Measurements from ENCODE around the gene PRKN.

PRKN gene

DNA sequence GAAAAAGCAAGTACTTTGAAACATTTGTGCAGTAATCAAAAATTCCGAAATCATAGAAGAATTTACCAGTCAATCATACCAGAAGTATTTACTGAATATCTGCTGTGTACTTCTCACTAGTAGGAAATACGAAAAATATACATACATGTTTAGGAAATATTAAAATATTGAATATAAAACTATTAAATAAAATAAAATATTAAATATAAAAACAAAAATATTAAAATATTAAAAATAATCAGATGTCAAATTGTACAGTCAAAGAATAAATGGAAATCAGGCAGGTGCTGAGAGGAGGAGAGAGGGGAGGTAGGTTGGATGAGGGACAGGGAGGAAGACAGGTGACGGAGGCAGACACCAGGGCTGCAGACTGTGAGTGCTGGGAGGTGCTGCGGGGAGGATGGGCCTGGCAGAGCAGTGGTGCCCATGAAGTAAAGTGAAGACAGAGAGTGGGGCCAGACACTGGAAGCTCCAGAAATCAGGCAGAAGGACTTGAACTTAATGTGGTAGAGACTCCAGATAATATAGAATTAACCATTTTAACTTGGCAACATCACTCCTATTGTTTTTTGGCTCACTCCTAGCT, 55.9 kb downstream of the PRKN start:
- DNase-seq, result no peak

DNA sequence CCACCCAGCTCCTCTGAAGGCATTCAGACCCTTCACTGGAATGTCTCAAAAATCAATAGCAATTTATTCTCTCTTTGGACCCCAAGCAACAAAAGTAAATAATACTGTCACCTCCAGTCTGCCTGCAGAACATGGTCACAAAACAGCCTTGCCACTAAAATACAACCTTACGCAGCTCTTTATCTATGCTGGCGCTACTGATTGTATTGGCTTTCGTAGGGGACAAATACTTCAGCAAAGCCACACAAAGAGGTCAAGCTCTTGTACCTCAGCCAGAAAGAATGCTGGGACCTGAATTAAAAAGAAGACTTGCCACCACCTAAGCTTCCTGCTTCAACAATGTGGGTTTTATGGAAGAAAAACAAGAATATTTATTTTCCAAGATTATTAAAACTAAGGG, 57.2 kb downstream of the PRKN start:
- DNase-seq, result no peak

DNA sequence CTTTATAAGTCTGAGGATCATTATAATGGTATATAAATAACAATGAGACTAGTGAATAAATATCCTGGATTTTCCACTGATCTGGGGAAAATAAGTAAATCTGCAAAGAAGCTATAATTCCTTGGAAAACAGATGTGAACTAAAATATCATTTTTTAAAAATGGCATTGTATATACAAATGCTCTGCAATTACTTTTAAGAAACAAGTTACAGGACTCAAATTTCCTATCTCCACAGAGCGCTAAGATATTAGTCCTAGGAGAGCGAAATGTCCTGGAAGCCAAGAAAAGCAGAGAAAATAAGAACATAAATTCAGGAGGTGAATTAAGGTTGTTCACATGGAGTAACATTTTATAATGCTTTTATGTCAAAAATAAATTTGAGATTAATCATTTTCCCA, 61.3 kb downstream of the PRKN start:
- DNase-seq, result no peak

DNA sequence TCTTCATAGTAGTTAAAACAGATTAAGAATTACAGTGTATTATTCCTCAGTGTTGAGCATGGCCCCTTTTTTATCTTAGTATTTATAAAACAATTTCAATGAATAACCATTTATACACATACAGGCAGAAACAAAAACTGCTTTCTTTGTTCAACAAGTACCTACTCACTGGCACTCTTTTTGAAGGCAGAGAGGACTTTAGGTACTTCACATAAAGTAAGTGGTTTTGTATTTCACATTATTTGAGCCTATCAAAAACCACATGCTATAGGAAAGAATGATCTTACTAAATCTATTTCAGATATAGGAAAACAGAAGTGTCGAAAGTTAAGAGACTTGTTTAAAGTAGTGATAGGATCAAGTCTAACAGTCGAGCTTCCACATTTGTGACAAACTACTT, 73.8 kb downstream of the PRKN start:
- DNase-seq, result no peak

DNA sequence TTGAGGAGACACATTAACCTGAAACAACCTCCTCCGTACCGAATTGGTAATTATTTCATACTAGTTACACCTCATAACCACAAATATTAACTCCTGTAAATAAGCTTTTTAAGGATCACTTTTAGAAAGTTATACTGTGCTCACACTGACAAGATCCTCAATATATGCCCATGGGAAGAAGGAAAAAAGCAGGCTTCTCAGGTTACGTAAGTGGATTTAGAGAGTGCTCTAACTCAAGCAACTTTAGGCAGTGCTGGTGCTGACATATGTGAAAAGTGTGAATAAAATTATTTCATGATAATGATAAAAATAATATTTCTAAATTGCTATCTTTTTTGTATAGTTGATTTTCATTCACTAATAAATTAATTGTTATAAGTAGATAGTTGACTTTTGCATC, 76.1 kb downstream of the PRKN start:
- no peak for DNase-seq

DNA sequence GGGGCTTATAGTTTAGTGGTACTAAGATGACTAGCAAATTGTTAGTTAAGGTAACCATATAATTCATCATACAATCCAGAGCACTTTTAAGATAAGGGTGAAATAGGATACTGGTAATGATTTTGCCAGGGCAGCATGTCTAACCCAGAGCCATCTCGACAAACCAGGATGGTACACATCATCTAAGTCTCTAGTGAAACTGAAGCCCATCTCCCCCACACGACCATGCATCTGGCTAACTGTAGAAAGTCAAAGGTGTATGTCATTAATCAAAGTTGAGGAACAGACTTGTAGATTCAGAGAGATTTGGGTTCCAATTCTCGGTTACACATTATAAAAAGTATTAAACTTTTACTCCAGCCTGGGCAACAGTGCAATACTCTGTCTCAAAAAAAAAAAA, 78.3 kb downstream of the PRKN start:
- DNase-seq, result no peak

DNA sequence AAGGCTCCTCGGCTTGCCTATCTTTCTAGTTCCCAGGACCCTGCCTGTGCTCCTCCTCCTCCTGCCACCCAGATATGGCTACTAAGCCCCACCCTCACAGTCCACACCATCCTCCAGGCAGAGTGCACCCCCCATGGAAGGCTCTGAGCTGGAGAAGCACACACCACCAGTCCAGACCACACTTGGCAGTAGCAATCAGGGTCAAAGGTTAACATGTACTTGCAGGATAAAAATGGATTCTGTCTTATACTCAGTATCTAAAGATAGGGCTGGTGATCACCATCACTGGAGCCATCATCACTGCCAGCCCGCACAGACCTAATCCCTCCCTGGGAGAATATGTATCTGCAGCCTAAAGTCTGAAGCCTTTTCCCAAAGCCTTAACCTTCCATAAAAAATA, 83.4 kb downstream of the PRKN start:
- DNase-seq, result no peak

DNA sequence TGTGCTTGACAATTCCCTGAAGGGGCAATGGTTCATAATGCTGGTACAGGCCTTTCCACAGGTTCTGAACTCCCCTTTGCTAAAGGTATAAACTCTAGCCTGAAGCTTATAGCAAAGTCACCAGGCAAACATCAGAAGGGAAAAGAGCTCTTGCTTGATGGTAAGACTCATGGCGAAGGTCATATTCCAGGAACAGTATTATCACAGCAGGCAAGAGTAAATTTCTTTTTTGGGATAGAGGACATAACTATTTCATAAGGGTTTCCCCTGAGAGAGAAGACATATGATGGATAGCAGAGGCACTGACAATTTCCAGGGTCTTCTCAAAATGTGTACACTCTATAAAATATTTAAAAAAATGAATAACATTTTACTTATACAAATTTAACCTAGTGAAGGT, 86.8 kb downstream of the PRKN start:
- DNase-seq, result no peak

DNA sequence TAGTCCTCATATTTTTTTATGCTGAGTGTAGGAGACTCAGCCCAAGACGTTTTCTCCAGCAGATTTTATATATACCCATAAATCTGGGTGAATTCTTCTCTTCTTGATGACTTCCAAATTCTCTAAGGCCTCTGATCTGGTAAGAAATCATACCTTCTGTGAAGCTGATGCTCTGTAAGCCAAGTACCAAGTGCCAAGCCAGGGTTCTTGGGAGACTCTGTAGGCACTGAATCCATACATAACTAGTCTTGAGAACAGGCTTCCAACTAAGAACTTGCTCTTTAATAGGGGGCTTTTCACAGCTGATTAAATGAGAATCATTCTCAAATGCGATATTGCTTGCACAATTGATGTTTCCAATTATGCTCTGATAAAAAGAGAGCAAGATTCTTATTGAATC, 87.6 kb downstream of the PRKN start:
- no peak for DNase-seq

DNA sequence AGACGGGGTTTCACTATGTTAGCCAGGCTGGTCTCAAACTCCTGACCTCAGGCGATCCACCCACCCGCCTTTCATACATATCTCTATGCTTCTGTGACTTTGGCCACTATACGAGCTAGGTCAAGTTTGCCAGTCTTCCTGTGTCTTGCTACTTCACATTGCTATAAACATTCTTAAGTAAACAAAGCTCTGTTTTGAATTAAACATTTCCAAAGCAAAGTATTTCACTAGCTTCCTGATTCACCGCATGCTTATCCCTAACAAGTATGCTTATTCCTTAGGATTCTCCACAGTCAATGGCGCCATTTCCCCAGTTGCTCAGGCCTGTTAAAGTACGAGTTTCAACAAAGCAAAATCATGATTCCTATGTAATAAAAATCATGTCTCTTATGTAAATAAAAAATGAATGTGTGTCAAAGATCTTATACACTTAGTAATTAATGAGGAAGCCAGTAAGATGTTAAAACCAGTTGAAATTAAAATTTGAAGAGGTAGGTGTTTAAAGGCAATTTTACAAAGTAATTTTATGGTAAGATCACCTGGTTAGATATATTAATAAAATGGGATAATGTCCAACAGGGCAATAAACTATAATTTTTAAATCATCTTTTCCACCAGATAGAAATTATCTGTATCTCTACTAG, 88.5 kb downstream of the PRKN start:
- DNase-seq, result no peak

DNA sequence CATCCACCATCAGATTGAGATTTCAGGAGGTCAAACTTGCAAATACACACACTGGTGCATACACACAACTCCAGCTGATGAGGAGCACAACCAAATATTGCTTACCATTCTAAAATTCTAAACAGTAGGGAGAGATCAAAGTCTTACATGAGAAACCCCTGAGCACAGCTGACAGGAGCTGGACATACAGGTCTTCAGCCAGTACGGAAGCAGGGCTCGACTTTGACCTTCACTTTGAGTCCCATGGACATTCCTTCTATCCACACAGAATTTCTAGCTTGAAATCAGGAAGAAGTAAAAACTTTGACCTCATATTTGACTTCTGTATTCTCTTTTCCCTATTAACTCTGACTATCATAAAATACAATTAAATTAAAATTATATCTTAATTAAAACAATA, 90.2 kb downstream of the PRKN start:
- no peak for DNase-seq

DNA sequence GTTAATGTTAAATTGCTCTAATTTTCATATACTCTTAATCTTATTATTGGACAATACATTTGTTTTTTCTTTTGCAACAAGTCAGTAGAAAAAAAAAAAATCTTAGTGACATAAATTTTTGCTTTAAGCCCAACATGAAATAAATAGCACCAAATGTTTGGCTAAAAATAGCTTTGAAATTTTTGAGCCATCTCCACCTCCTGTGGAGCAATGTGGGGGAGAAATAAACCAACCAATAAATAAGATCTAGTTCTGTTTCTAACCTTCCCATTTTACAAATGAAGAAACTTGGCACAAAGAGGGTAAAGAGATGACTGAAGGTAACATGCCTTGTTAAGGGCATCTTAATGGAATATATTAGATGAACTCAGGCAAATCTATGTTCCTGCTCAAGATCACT, 91.4 kb downstream of the PRKN start:
- DNase-seq, result no peak

DNA sequence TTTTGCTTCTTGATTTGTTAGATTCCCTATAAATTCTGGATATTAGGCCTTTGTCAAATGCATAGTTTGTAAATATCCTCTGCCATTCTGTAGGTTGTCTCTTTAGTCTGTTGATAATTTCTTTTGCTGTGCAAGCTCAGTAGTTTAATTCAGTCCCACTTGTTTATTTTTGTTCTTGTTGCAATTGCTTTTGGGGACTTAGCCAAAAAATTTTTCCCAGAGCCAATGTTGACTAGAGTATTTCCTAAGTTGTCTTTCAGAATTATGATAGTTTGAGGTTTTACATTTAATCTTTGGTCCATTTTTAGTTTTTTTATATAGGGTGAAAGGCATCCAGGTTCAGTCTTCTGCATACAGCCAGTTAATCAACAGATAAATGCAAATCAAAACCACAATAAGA, 96.0 kb downstream of the PRKN start:
- no peak for DNase-seq

DNA sequence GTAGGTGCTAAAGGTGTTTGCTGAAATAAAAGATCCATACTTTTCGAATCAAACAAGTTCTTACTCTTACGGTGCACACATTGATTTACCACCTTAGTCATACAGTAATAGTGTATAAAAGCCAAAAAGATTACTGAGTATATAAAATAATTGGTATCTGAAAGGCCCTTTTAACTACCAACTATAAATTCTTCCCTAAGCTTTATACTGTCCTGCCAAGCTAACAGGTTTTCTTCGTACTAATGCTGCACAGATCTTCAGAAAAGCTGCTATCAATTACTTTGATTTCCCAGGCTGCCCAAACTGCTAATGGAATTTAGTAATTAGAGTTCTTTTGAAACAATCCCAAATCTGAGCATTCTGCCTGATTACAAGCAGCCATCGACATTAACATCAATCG, 97.5 kb downstream of the PRKN start:
- no peak for DNase-seq

DNA sequence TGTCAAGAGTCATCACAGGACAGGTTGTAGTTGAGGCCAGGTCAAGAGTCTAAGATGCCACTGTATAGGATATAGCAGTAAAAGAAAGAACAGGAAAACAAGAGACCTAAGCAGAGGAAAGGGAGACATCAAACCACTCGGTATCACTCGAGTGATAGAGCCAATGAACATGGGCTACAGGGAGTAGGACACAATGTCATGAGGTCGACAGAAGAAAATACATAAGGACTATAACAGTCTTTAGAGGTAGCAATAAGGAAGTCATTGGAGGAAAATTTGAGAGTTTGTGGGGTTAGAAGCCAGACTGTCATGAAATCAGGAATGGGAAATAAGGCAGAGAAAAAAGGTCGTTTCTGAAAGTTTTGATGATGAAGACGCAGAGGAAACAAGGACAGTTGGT, 99.7 kb downstream of the PRKN start:
- DNase-seq, result no peak

DNA sequence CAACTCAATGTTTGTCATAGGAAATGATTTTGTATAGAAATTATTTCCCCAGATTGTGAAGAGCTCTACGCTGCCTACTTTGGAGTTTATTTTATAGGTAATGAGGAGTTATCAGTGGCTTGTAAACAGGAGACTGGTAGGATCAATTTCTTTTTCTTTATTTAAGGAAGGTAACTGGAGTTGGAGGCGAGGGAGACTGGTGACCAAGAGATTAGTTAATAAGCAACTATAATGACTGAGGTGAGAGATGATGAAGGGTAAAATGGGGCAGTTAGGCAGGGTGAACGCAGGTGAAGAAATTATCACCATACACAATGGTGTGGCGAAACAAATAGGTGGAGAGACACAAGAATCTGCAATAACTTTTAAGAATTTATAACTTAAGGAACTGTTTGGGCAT, 100.2 kb downstream of the PRKN start:
- DNase-seq, result no peak

DNA sequence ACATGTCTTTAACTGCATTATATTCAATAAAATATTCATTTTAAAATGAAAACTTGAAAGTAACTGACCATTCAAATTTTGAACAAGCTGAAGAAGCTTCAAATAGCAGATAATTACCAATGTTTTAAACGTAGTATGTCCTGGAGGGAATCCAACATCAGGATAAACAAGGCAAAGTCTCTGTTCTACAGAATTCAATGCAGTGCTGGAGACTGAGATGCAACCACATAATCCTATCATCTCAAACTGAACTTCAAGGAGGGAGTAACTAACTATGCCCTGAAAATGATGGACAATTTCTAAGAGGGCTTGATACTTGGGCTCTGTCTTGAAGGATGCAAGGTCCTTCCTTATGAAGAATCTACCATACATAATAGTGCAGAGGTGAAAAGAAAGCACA, 100.7 kb downstream of the PRKN start:
- DNase-seq, result no peak

DNA sequence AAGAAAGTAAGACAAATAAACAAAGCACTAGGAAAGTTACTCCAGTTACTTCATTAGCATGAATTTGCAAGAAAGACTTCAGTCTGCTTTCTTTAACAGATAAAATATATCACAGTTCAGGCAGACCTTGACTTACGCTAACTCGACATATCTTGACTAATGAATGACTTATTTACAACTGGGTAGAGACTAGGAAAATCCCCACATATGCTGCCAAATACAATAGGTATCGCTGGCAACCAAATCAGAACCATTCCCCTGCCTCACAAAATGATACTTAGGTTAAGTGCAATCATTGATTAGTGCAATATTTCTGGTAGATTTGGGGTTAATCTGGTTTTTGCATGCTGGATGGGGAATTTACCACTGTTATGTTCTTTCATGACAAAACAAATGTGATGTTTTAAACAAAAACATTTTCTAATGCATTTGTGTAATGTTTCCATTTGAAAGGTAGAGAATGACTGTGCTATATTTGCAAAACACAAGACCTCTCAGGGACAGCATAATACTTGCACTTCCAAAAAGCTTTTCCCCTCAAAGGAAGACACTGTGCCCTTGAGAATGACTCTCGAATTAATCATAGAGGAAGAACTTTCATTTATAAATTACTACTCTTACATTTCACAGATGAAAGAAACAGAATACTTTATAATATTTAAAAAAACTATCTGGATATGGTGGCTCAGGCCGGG, 101.6 kb downstream of the PRKN start:
- no peak for DNase-seq

DNA sequence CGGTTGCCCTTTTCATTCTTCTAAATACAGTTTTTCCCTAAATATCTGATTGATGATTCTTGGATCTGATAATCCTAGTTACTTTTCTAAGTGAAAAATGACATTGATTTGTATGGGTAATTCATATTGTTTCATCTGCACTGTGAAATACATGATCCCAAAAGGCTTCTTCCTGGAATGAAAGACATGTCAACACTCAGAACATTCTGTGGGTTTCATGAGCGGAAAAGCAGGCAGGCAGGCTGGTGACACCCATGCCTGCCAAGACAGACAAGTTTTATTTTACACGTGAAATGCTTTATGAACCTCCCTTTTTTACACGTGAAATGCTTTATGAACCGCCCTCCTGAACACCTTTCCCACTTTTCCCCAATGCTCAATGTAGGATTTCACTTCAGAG, 105.0 kb downstream of the PRKN start:
- no peak for DNase-seq

DNA sequence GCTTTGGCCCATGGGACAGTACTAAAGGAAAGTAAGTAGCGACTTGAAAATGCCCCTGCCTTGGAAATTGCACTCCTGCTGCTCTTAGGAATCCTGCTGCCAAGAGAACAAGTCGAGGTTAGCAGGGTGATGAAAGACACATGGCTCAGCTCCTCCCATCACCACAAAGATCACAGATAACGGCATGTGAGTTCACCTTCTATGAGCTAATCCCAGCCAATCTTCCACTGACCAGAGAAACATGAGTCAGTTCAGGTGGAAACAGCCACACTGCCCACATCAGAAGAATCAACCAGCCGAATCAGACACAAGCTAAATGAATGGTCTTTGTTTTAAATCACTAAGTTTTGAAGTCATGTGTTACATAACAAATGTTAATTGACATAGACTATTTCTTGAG, 106.3 kb downstream of the PRKN start:
- peak; percentile 23 to 32 for DNase-seq

DNA sequence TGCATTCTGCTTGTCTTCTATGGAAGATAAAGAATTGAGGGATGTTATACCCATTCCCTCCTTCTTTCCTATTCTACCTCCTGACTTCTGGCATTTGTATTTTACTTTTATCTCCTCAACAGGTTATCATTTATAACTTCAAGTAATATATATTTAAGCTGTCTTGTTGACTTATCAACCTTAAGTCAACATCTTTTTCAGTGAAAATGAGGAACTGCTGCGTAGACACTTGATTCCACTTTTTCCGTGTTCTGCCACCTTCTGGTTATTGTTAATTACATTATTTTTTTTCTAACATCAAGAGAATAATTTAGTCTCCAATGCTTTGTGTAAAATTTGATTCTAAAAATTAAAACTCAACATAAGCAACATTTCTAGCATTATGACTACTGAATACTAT, 107.5 kb downstream of the PRKN start:
- DNase-seq, result no peak

DNA sequence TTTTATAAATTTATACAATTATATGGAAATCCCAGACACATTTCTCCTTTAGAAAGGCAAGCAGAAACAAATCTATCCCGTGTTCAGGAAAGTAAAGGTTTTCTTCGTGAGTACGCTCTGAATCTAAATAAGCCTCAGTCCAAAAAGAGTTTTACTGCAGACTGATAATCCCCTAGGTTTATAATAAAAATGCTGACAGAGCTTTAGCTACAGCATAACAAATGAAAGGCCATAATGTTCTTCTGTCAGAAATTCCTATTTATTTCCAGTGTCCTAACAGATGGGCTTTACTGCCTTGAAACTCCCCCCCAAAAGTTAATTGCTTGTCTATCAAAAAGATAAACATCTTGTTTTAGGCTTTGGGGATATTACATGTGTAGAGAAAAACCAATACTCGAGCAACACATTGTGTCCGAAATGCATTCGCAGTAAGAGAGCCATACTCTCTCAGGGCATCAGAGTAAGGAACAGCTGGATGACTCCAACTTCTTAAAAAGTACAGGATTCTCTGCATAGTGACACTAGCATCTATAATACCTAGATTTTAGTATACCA, 109.0 kb downstream of the PRKN start:
- DNase-seq, result no peak

DNA sequence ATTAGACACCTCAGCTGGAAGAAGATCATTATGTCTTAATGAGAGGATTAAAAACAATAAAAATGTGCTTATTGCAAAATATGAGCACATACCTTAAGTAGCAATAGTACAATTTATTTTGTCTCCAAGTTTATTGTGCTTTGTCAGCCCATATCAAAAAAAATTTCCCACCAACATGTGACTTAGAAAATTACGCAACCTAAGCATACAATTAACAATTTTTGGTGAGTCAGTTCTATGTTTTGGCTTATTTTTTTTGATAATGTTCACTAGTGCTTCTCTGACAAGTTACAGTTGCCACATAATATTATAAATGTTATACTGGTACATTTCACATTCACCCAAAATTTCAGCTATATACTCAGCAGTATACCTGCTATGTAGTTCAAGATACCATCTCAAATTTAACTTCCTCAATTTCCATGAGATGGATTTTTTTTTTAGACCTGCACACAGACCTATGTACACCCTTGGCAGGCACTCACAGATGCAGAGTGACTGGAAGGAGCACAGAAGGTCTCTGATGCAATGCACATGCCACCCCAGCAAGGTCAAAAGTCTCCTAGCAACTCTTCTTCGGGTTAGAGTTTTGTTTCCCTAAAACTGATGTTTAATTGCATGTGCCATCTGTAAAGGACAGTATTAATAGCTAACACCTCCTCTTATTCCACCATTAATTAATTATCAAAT, 112.4 kb downstream of the PRKN start:
- DNase-seq, result no peak

DNA sequence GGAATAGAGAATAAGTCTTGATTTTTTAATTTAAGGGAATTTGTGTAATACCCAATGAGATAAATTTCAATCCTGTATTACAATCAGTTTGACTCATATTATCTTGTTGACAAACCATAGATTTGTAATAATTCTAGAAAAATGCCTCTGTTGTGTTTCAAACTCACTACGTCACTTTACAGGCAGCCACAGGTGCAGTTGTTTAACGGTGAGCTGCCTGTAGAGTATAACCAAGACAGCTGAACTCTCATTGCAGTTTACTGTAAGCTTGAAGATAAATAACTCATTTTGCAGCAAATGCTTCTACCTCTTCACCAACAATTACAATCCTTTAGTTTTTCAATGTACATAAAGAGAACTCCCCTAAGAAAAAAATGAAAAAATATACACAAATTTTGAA, 114.3 kb downstream of the PRKN start:
- no peak for DNase-seq

Data from activated T-cell treated with anti-CD3 and anti-CD28 coated beads, Interleukin-2, amount 50 U/mL, for 48 hours (primary cell).